OCI-LY7 (cell line): Measurements from ENCODE around the gene TMCC1.

Source experiments
- CTCF ChIP-seq: fragments of 200-600 bp; sonication (generic); conservative IDR thresholded peaks from 2 replicates; pipeline ENCODE4 v1.5.1; 2014; ENCODE audit warnings: mild to moderate bottlenecking, antibody characterized with exemption, low read length, moderate library complexity, mixed read lengths
- EZH2phosphoT487 ChIP-seq: fragments of 200-600 bp; sonication (generic); IDR thresholded peaks from 2 replicates; pipeline ENCODE4 v1.6.1; 2018; ENCODE audit warnings: low read depth, borderline replicate concordance, mild to moderate bottlenecking, mixed run types, antibody characterized with exemption, low read length, moderate library complexity, mixed read lengths

DNA sequence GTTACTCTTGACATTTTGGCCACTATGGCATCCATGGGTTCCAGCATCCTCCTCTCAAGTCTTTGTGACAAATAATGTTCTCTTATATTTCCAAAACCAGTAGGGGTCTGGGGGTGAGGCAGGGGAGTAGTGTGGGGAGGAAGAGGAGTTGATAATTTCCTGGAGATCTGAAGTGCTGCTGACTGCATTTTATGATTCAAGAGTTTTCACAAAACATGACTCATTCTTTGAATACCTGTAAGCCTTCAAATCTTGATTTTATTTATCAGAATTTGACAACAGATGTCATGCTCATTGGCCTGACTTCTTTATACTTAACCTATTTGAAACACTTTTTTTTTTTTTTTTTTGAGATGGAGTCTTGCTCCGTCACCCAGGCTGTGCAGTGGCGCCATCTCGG lies 188.2 kb downstream of the TMCC1 start:
- no peak for TF ChIP-seq CTCF
- TF ChIP-seq EZH2phosphoT487 = no peak
